NB4 (cell line): Measurements from ENCODE around the gene NEK1.

Experiments used
- DNase-seq: peaks from one replicate; pipeline ENCODE4 v3.0.0; 2010; ENCODE audit warnings: low read depth
- H3K4me3 ChIP-seq: one replicate; pipeline ENCODE4 v1.5.1; 2011; ENCODE audit warnings: mild to moderate bottlenecking, low read depth, low read length, moderate library complexity
- MYC ChIP-seq: IDR thresholded peaks from 2 replicates; pipeline ENCODE4 v1.6.1; 2011; ENCODE audit warnings: low read depth, low read length
- POLR2A ChIP-seq: IDR thresholded peaks from 2 replicates; pipeline ENCODE4 v1.6.1; 2011; ENCODE audit warnings: mild to moderate bottlenecking; ENCODE audit not compliant: insufficient read length; ENCODE audit errors: extremely low read depth
- TF ChIP-seq, protein P1 (sequence below): IDR thresholded peaks from one replicate; pipeline ENCODE4 v1.5.1; 2012; ENCODE audit warnings: low read depth, low read length
- TF ChIP-seq, protein P2 (sequence below): IDR thresholded peaks from 2 replicates; pipeline ENCODE4 v1.6.1; 2011; ENCODE audit warnings: low read depth, low read length

The NEK1 gene

GRCh38 chr4:169611157-169611556, 1.2 kb downstream of the NEK1 start:
- no peak for DNase-seq
- H3K4me3 ChIP-seq: peak overlapping the region; percentile 91
- no peak for TF ChIP-seq MYC
- no peak for TF ChIP-seq POLR2A
- TF ChIP-seq, protein P1, sequence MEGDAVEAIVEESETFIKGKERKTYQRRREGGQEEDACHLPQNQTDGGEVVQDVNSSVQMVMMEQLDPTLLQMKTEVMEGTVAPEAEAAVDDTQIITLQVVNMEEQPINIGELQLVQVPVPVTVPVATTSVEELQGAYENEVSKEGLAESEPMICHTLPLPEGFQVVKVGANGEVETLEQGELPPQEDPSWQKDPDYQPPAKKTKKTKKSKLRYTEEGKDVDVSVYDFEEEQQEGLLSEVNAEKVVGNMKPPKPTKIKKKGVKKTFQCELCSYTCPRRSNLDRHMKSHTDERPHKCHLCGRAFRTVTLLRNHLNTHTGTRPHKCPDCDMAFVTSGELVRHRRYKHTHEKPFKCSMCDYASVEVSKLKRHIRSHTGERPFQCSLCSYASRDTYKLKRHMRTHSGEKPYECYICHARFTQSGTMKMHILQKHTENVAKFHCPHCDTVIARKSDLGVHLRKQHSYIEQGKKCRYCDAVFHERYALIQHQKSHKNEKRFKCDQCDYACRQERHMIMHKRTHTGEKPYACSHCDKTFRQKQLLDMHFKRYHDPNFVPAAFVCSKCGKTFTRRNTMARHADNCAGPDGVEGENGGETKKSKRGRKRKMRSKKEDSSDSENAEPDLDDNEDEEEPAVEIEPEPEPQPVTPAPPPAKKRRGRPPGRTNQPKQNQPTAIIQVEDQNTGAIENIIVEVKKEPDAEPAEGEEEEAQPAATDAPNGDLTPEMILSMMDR: no peak
- TF ChIP-seq, protein P2, sequence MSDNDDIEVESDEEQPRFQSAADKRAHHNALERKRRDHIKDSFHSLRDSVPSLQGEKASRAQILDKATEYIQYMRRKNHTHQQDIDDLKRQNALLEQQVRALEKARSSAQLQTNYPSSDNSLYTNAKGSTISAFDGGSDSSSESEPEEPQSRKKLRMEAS: no peak

- no peak overlapping the region for H3K4me3 ChIP-seq
- TF ChIP-seq POLR2A (no peak), MYC (no peak)
- TF ChIP-seq, protein P1: no peak
- TF ChIP-seq, protein P2: no peak
- DNase-seq: no peak
These were observed 7.5 kb downstream of the NEK1 start for GRCh38 chr4:169604903-169605331.

DNA sequence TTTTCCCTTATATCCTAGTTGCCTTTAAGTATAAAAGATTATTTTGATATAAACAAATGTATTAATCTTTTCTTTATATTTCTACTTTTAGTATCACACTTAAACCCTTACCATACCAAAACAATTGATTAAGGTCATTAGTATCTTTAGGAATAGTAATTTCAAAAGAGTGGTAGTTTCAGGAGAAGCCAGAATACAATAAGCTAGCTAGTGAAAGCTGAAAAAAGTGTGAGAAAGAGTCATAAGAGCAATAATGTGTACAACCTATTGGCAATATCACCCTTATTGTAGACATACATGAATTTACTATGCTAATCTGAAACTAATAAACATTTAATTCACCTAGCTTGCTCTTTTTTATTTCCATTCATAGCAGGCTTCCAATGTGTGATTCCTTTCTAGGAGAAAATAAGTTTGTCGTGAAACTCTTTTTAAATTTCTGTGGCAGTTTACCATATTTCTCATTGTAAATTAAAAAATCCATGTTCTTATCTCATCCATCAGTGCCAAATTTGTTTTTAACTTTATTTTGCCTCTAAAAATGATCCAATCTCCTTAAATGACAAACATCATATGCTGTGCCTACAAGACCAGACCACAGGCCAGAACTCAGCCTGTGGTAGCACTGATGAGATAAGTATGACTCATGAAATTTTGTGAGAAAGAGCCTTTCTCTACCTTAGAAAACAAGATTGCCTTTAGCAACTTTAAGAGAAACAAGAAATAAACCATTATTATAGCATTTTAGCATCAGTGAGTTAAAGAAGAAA, 8.1 kb downstream of the NEK1 start:
- TF ChIP-seq, protein P1: no peak
- TF ChIP-seq POLR2A (no peak), MYC (no peak)
- TF ChIP-seq, protein P2: no peak
- peak; percentile 62 for DNase-seq
- H3K4me3 ChIP-seq: no peak overlapping the region

DNA sequence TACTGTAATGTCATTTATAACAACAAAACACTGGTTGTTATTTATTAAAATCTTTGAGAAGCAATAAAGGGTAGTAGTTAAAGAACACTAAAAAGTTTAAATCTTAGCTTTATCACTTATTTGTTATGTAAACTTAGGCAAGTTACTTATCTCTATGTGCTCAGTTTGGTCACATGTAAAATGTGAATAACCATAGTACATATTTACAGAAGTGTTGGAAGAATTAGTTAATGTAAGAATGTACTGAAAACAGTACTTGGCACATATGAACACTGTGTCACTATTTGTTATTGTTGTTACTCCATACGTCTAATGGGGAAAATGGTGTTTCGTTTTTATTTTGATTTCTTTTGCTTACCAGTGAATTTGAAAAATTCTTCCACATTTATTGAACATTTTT, 9.1 kb downstream of the NEK1 start:
- no peak for DNase-seq
- no peak overlapping the region for H3K4me3 ChIP-seq
- no peak for TF ChIP-seq MYC
- TF ChIP-seq, protein P2: no peak
- TF ChIP-seq, protein P1: no peak
- TF ChIP-seq POLR2A: no peak

DNA sequence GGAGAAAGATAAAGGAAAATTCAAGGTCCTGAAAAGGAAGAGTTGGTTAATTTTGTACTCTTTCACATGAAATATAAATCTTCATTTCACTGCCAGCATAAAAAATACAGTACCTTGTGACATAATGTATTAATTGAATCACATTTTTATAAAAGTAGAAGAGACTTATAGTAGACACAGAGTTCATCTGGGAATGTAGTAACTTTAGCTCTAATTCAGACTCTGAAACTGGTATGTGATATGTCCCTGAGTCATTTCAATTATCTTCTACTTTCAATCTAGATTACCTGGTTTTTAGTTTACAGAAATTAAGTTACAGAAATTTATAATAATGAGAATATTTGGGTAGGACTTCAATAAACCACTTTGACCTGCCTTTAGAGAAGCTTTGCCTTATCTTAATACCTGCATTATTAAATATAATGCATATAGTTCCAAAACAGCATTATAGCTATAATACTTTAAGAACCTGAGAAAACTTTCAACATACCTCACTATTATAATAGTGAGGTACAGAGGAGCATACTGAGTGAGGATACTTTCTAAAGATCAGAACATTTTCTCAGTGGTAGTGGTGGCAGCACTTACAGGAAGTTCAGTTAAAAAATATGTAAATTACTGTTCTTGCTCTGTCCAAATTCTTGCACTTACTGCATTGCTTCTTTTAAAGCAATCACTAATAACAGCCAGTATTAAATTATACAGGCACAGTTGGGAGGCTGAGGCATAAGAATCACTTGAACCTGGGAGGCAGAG, 11.2 kb downstream of the NEK1 start:
- TF ChIP-seq, protein P1: no peak
- TF ChIP-seq MYC: no peak
- TF ChIP-seq POLR2A: no peak
- TF ChIP-seq, protein P2: no peak
- H3K4me3 ChIP-seq: no peak overlapping the region
- DNase-seq: no peak
